H9 (cell line): Measurements from ENCODE around the gene ZFP92. TPM values are rescaled to one million over a fixed set of nuclear protein-coding genes. Genes with fewer than 3 reads are reported as not detected.

Experiments
- DNase-seq: peaks from one replicate; pipeline ENCODE4 v3.0.0-alpha.2; 2017
- H2AFZ ChIP-seq: one replicate; pipeline ENCODE4 v1.6.1; 2013; ENCODE audit warnings: mild to moderate bottlenecking, low read length, control low read depth, moderate library complexity
- H2AK5ac ChIP-seq: 2 replicates; pipeline ENCODE4 v1.6.1; 2013; ENCODE audit warnings: low read length, control low read depth, mixed read lengths; ENCODE audit not compliant: insufficient read length
- H2BK120ac ChIP-seq: one replicate; pipeline ENCODE4 v1.6.1; 2013; ENCODE audit warnings: low read depth, mild to moderate bottlenecking, low read length, control low read depth, inconsistent platforms; ENCODE audit not compliant: poor library complexity, severe bottlenecking
- H2BK12ac ChIP-seq: 2 replicates; pipeline ENCODE4 v1.6.1; 2013; ENCODE audit warnings: low read length, control low read depth, mixed read lengths, low read depth; ENCODE audit not compliant: insufficient read length
- H2BK15ac ChIP-seq: 2 replicates; pipeline ENCODE4 v1.6.1; 2013; ENCODE audit warnings: low read depth, low read length, control low read depth
- H2BK20ac ChIP-seq: one replicate; pipeline ENCODE4 v1.6.1; 2013; ENCODE audit warnings: low read depth, mild to moderate bottlenecking, low read length, control low read depth, inconsistent platforms; ENCODE audit not compliant: poor library complexity, severe bottlenecking
- H2BK5ac ChIP-seq: 2 replicates; pipeline ENCODE4 v1.6.1; 2013; ENCODE audit warnings: low read length, control low read depth, mixed read lengths; ENCODE audit not compliant: insufficient read length
- H3K14ac ChIP-seq: 2 replicates; pipeline ENCODE4 v1.6.1; 2013; ENCODE audit warnings: low read length, control low read depth; ENCODE audit not compliant: insufficient read depth
- H3K18ac ChIP-seq: 2 replicates; pipeline ENCODE4 v1.6.1; 2013; ENCODE audit warnings: low read depth, mild to moderate bottlenecking, mixed read lengths, low read length, control low read depth; ENCODE audit not compliant: insufficient read length
- H3K23ac ChIP-seq: 2 replicates; pipeline ENCODE4 v1.6.1; 2013; ENCODE audit warnings: low read length, control low read depth, mixed read lengths, low read depth; ENCODE audit not compliant: insufficient read length
- H3K23me2 ChIP-seq: 2 replicates; pipeline ENCODE4 v1.6.1; 2013; ENCODE audit warnings: low read depth, mild to moderate bottlenecking, mixed read lengths, low read length, control low read depth; ENCODE audit not compliant: insufficient read length, poor library complexity, severe bottlenecking
- H3K27ac ChIP-seq: 2 replicates; pipeline ENCODE4 v1.5.1; 2013; ENCODE audit warnings: low read length, control low read depth, mixed read lengths, low read depth; ENCODE audit not compliant: insufficient read length
- H3K27me3 ChIP-seq: 2 replicates; pipeline ENCODE4 v1.6.1; 2013; ENCODE audit warnings: low read length, control low read depth, inconsistent platforms; ENCODE audit not compliant: insufficient read depth
- H3K4ac ChIP-seq: 2 replicates; pipeline ENCODE4 v1.6.1; 2013; ENCODE audit warnings: low read depth, mild to moderate bottlenecking, control low read depth, inconsistent platforms, low read length, moderate library complexity
- H3K4me1 ChIP-seq: 2 replicates; pipeline ENCODE4 v1.6.1; 2013; ENCODE audit warnings: low read length, control low read depth, inconsistent platforms; ENCODE audit not compliant: insufficient read depth
- H3K4me2 ChIP-seq: 2 replicates; pipeline ENCODE4 v1.6.1; 2013; ENCODE audit warnings: low read length, control low read depth, mixed read lengths; ENCODE audit not compliant: insufficient read length, insufficient read depth
- H3K56ac ChIP-seq: 2 replicates; pipeline ENCODE4 v1.6.1; 2013; ENCODE audit warnings: low read depth, mild to moderate bottlenecking, mixed read lengths, low read length, control low read depth; ENCODE audit not compliant: insufficient read length
- H3K79me1 ChIP-seq: 2 replicates; pipeline ENCODE4 v1.6.1; 2013; ENCODE audit warnings: low read depth, mild to moderate bottlenecking, moderate library complexity, low read length, control low read depth, inconsistent platforms; ENCODE audit not compliant: insufficient read depth, poor library complexity, severe bottlenecking
- H3K79me2 ChIP-seq: 2 replicates; pipeline ENCODE4 v1.6.1; 2013; ENCODE audit warnings: low read length, control low read depth, inconsistent platforms; ENCODE audit not compliant: insufficient read depth
- H3K9ac ChIP-seq: 2 replicates; pipeline ENCODE4 v1.6.1; 2013; ENCODE audit warnings: low read length, control low read depth, mixed read lengths; ENCODE audit not compliant: insufficient read length; ENCODE audit errors: extremely low read depth
- H3K9me3 ChIP-seq: one replicate; pipeline ENCODE4 v1.6.1; 2013; ENCODE audit warnings: low read depth, low read length, inconsistent platforms; ENCODE audit not compliant: control insufficient read depth
- H3T11ph ChIP-seq: one replicate; pipeline ENCODE4 v1.6.1; 2013; ENCODE audit warnings: mild to moderate bottlenecking, low read length, control low read depth, inconsistent platforms
- H4K20me1 ChIP-seq: one replicate; pipeline ENCODE4 v1.6.1; 2013; ENCODE audit not compliant: control insufficient read depth, insufficient read length, insufficient read depth
- H4K5ac ChIP-seq: 2 replicates; pipeline ENCODE4 v1.6.1; 2013; ENCODE audit warnings: low read depth, mild to moderate bottlenecking, mixed read lengths, low read length, control low read depth; ENCODE audit not compliant: insufficient read length
- H4K8ac ChIP-seq: replicated peaks from 2 replicates; pipeline ENCODE4 v1.6.1; 2013; ENCODE audit warnings: low read length, control low read depth, mixed read lengths, low read depth; ENCODE audit not compliant: insufficient read length
- H4K91ac ChIP-seq: 2 replicates; pipeline ENCODE4 v1.6.1; 2013; ENCODE audit warnings: low read depth, mild to moderate bottlenecking, moderate library complexity, mixed read lengths, low read length, control low read depth; ENCODE audit not compliant: insufficient read length
- H3K27ac Mint-ChIP-seq, 3 experiments: 2 replicates in 2 of 3; 3 replicates in 1 of 3; pipeline ENCODE4 v1.8.0; 2020 to 2021; ENCODE audit warnings: mixed read lengths in 3 of 3, mild to moderate bottlenecking in 1 of 3, moderate library complexity in 1 of 3
- H3K27me3 Mint-ChIP-seq: 2 replicates; pipeline ENCODE4 v1.8.0; 2021; ENCODE audit warnings: low read depth, mild to moderate bottlenecking, moderate library complexity, mixed read lengths
- H3K36me3 Mint-ChIP-seq, 3 experiments: 2 replicates in 2 of 3; 3 replicates in 1 of 3; pipeline ENCODE4 v1.8.0; 2020 to 2021; ENCODE audit warnings: low read depth in 3 of 3, mixed read lengths in 3 of 3; ENCODE audit not compliant: insufficient read depth in 1 of 3
- H3K4me1 Mint-ChIP-seq, 2 experiments: 2 replicates each; pipeline ENCODE4 v1.8.0; 2020; ENCODE audit warnings: mixed read lengths in 2 of 2
- H3K4me3 Mint-ChIP-seq, 2 experiments: 2 replicates in 1 of 2; 3 replicates in 1 of 2; pipeline ENCODE4 v1.8.0; 2020 to 2021; ENCODE audit warnings: mild to moderate bottlenecking in 2 of 2, mixed read lengths in 2 of 2, moderate library complexity in 1 of 2
- H3K9me3 Mint-ChIP-seq, 2 experiments: 2 replicates in 1 of 2; 3 replicates in 1 of 2; pipeline ENCODE4 v1.8.0; 2020; ENCODE audit warnings: mild to moderate bottlenecking in 2 of 2, mixed read lengths in 2 of 2, moderate library complexity in 1 of 2
- WGBS: extraction: QIAGEN DNeasy Blood & Tissue Kit; methylation state at CpG from one replicate; pipeline ENCODE4 v1.1.7; 2013; ENCODE audit warnings: missing lambda C conversion rate, low lambda C conversion rate, mixed read lengths; ENCODE audit not compliant: insufficient read length; ENCODE audit errors: extremely low coverage; 5-methylcytosine and 5-hydroxymethylcytosine counted together
- total RNA-seq: library from RNA; stranded (reverse); gene quantifications from 2 replicates; pipeline ENCODE4 v1.2.1, GENCODE V29; 2021
- TF ChIP-seq, protein P1 (sequence below): fragments of 200-600 bp; sonication (generic); conservative IDR thresholded peaks from 3 replicates; pipeline ENCODE4 v1.8.0; 2021; ENCODE audit warnings: antibody characterized with exemption, mild to moderate bottlenecking

ZFP92 gene
- total RNA-seq, 1 experiment from 2014 or later = 0.68 TPM

DNA sequence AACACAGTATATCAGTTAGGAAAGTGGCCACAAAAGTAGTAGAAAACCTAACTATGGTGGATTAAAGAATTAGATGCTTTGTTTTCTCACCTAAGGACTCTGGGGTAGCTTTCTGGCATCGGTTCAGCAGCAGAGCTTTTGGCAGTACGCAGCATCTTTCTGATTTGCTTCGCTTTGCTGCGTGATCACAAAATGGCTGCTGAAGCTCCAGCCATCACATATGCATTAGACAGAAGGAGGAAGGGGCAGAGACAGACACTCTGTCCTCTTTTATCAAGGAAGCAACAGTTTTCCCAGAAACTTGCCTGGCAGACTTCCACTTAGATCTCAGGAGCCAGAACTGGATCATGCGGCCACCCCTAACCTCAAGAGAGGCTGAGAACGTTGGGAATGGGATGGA lies 19.5 kb downstream of the ZFP92 start:
- Histone ChIP-seq H2AK5ac (no peak overlapping the region), H3K4me1 (no peaks in the 10 kb centered on the region), H3K9ac (no peak overlapping the region), H4K5ac (no peak overlapping the region), H3K79me1 (no peaks in the 10 kb centered on the region), H2BK120ac (no peak overlapping the region), H3T11ph (no peak overlapping the region), H3K23ac (no peak overlapping the region), H3K27ac (no peak overlapping the region), H3K14ac (no peak overlapping the region), H3K4ac (no peak overlapping the region), H3K56ac (no peak overlapping the region), H3K4me2 (no peak overlapping the region), H2AFZ (no peak overlapping the region), H2BK12ac (no peak overlapping the region), H2BK15ac (no peak overlapping the region), H4K91ac (no peak overlapping the region), H3K79me2 (no peaks in the 10 kb centered on the region), H2BK20ac (no peak overlapping the region), H3K23me2 (no peaks in the 10 kb centered on the region), H3K9me3 (peaks cover 77% of the 10 kb centered on the region), H2BK5ac (no peak overlapping the region), H4K20me1 (no peaks in the 10 kb centered on the region), H4K8ac (no peak overlapping the region), H3K27me3 (peaks cover 2% of the 10 kb centered on the region; the same call in 1 of the 2 replicates), H3K18ac (no peak overlapping the region)
- no peaks in the 10 kb centered on the region for H3K4me1 Mint-ChIP-seq
- DNase-seq = no peak
- peaks cover 0 to 7% (median 1%) of the 10 kb centered on the region in 3 experiments; a peak in 3 of 7 replicates for H3K36me3 Mint-ChIP-seq
- H3K4me3 Mint-ChIP-seq = no peak overlapping the region
- peaks cover 10% of the 10 kb centered on the region for H3K27me3 Mint-ChIP-seq
- TF ChIP-seq, protein P1, sequence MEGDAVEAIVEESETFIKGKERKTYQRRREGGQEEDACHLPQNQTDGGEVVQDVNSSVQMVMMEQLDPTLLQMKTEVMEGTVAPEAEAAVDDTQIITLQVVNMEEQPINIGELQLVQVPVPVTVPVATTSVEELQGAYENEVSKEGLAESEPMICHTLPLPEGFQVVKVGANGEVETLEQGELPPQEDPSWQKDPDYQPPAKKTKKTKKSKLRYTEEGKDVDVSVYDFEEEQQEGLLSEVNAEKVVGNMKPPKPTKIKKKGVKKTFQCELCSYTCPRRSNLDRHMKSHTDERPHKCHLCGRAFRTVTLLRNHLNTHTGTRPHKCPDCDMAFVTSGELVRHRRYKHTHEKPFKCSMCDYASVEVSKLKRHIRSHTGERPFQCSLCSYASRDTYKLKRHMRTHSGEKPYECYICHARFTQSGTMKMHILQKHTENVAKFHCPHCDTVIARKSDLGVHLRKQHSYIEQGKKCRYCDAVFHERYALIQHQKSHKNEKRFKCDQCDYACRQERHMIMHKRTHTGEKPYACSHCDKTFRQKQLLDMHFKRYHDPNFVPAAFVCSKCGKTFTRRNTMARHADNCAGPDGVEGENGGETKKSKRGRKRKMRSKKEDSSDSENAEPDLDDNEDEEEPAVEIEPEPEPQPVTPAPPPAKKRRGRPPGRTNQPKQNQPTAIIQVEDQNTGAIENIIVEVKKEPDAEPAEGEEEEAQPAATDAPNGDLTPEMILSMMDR = no peak
- no peak overlapping the region for H3K27ac Mint-ChIP-seq
- peaks cover 77 to 87% of the 10 kb centered on the region in 2 experiments for H3K9me3 Mint-ChIP-seq
- no CpG with 5 or more reads among the region's 6 CpGs for WGBS
